ENCODE results near the gene ANXA10.
"Not testable (repeated sequence)": the region's sequence is repeated elsewhere in the genome, so short reads cannot be mapped to it uniquely, and the experiment has no call there.

Gene ANXA10

DNA sequence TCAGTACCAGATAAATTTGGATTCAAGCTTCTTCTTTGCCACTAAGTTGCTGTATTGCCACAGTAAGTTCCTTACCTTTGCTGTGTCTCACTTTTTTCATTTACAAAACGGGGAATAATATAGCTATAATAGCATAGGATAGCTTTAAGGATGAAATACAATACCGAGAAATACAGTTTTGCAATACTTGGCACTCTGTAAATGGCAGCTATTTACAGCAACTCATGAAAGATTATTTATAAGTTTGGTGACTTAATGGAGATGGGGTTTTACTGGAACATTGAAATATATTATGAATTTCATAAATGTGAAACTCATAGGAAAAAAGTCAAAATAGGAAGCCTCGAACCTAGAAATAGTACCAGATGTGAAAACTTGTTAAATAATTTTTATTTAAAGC, 27.6 kb downstream of the ANXA10 start:
- DNase-seq: no peak

DNA sequence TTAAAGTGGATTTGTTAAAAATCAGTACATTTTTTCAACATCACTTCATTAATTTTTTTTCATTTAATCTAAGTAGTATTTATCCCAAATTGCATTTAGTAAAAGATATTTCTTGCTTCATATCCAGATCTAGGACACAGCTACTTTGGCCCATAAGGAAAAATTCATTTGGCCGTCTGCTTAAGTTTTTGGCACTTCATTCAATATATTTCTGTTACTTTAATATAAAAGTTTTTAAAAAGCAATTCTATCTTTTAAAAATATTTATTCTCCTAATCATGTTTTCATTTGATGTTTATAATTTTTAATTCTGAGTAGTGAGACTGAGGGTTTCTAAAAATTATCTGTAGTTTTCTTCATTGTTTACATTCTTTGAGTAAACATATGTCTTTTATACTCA, 28.5 kb downstream of the ANXA10 start:
- DNase-seq: no peak

DNA sequence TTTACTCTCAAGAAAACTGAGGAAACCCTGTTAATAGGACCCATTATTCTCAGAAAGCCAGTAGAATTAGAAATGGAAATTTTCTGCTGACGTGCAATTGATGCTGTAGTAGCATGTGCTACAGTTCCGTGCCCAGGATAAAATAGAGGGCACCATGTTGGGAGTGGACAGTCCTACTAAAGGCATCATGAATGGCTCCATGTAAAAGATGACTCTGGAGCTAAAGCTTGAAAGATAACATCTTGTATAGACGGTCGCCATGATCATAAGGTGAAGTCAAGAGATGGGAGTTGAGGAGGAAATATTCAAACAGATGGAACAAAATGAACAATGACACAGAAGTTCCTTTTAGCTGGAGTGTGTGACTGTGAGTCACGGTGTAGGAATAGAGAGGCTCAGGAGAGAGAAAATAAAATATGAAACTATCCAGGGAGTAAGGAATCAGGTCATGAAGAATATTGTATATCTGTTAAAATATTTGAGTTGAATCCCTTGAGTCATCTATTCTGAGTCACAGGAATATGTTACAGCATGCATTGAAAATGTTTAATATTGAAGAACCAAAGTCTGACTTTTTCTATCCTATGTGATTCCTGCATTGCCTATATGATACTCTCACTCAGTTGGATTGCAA, 31.8 kb downstream of the ANXA10 start:
- no peak for DNase-seq

DNA sequence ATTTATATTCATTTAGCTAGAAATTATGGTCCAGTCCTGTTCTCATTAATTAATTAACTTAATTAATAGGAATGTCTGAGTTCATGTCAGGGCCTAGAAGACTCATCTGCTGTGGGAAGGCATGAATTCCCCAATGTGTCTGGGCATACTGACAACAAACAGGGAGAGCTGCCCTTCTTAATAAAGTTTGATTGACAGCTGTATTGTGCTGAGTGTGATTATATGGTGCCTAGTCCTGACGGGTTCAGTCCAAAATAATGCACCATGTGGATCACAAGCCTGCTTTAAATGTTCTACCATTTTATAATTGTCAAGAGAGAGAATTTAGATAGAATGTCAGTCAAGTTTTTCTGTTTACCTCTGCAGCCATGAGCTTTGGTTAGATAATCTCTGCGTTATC, 34.6 kb downstream of the ANXA10 start:
- DNase-seq: no peak

DNA sequence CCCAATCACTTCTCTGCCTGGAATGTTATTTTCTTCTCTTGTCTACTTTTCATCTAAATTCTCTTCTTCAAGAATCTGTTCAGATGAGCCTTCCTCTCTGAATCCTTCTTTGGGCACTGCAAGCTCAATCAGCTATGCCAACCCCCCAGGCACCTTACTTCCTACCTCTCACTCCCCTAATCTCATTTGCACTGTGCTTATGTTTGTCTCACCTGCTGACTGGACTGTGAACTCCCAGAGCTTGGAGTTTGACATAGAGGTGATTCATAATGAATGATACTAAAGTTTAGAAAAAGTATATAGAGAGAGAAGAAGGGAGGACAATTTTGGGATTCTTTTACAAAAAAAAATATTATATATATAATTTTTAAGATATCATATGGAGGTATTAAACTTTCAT, 36.3 kb downstream of the ANXA10 start:
- DNase-seq: no peak

DNA sequence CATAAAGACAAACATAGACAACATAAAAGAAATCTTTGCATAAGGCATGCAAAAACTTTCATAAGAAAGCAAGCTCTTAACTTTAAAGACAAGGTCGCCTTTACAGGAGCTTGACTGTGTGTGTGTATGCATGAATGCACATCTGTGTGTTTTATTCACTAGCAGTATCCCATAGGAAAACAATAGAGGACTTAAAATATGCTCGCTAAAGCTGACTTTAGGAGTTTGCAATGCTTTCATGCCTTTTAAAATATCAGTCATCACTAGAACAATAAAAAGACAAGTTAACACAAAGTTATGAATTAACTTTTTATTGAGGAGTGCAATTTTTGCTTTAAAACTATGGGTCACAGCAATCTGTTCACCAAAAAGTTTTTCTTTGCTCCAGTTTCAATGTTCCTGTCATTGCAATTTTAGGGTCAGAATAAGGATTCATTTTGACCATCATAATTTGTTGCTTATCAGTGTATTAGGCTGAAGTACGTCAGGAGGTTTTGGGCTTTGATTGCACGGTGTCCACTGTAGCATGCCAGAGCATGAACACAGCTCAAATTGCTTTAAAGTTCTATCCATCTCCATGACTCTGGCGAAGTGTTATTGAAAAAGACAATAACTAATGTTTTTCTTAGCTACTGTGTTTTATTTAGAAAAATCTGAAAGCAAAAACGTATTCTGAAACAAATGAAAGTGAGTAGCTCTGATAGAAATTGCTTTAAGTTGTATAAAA, 36.9 kb downstream of the ANXA10 start:
- DNase-seq: no peak

DNA sequence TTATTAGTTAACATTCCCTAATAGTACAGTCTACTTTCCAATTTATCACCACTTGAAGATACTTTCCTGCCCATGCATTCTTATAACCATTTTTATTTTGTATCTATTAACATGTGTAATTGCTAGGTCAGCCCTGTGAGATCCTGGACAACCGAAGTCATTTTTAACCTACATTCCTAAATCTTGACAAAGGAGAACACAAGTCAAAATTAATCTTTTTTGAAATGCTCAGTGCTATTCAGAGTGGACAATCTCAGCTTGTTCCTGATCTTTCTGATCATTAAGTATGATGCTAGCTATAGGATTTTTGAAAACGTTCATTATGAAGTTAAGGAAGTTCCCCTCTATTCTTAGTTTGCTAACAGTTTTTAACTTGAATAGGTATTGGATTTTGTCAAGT, 37.5 kb downstream of the ANXA10 start:
- DNase-seq: no peak

DNA sequence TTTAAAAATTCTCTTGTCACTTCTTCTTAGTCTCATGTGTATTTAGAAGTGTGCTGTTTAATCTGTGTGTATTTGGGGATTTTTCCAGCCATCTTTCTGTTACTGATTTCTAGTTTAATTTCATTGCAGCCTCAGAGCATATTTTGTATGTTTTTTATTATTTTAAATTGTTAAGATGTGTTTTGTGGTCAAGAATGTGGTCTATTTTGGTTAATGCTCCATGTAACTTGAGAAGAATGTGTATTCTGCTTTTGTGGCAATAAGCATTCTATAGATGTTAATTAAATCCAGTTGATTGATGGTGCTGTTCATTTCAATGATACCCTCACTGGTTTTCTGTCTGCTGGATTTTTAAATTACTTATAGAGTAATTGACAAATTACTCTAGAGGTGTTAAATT, 38.9 kb downstream of the ANXA10 start:
- DNase-seq: no peak

DNA sequence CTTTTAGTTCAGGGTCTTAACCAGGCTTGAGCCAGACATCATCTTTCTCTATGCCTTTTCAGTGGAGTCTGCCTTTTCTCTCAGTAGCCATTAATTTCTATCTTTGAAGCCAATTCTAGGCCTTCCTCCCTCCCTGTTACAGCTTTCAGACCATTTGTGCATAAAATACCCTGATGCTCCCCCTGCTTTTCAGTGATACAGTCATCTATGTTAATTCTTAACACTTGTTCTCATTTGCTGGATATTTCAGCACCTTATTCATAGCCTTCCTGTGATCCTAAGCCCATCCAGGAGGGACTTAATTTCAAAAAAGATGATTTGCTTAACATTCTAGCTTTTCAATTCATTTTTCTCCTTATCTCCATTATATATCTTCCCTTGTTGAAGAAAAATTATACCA, 42.3 kb downstream of the ANXA10 start:
- DNase-seq: no peak

DNA sequence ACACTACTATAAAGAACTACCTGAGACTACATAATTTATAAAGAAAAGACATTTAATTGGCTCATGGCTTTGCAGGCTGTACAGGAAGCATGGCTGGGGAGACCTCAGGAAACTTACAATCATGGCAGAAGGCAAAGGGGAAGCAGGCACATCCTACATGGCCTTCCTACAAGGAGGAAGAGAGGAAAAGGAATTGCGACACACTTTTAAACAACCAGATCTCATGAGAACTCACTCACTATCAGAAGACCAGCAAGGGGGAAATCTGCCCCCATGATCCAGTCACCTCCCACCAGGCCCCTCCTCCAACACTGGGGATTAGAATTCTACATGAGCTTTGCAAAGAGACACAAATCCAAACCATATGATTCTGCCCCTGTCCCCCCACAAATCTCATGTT, 43.5 kb downstream of the ANXA10 start:
- DNase-seq: not testable (repeated sequence)

DNA sequence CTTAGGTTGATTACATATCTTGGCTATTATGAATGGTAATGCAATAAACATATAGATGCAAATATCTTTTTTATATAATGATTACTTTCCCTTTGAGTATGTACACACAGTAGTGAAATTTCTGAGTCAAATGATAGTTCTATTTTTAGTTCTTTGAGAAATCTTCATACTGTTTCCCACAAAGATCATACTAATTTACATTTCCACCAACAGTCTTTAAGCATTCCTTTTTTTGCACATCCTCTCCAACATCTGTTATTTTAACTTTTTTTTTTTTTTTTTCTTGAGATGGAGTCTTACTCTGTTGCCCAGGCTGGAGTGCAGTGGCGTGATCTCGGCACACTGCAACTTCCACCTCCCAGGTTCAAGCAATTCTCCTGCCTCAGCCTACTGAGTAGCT, 45.4 kb downstream of the ANXA10 start:
- DNase-seq: not testable (repeated sequence)

DNA sequence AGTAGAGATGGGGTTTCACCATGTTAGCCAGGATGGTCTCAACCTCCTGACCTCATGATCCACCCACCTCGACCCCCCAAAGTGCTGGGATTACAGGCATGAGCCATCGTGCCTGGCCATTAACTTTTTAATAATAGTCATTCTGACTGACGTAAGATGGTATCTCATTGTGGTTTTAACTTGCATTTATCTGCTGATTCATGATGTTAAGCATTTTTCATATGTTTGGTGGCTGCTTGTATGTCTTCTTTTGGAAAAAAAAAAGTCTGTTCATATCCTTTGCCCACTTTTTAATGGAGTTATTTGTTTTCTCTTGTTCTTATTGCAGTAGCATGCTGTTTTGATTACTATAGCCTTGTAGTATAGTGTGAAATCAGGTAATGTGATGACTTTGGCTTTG, 45.8 kb downstream of the ANXA10 start:
- DNase-seq: no peak

DNA sequence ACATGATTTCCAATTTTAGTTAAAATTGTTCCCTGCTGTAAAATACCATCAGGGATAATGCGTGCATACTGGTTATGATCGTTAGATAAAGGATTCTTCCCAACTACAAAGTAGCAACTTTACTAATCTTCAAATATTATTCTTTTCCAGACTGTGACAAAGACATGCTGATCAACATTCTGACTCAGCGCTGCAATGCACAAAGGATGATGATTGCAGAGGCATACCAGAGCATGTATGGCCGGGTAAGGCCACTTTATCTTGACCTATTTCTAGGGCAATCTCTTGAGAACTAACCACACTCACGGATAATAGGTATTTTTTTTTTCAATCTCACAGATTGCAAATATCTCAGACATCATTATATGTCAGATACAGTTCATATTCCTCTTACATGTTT, 47.0 kb downstream of the ANXA10 start:
- no peak for DNase-seq

DNA sequence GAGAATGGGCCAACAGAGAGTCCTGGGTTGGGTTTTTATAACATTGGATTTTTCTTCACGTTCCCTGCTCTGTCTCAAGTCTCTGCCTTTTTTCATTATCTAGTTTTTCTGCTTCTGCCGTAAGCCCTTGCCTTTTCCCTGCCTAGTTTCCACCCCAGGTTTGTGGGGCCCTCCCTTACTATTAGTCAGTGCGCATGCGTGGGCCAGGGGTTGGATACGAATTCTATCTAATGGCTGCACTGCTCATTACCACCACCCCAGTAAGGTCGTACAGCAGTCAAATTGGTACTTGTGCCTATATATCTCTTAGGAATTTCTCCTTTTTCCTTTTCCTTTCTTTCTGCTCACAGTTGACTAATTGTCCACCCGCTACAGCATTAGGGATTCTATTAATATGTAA, 49.4 kb downstream of the ANXA10 start:
- no peak for DNase-seq

DNA sequence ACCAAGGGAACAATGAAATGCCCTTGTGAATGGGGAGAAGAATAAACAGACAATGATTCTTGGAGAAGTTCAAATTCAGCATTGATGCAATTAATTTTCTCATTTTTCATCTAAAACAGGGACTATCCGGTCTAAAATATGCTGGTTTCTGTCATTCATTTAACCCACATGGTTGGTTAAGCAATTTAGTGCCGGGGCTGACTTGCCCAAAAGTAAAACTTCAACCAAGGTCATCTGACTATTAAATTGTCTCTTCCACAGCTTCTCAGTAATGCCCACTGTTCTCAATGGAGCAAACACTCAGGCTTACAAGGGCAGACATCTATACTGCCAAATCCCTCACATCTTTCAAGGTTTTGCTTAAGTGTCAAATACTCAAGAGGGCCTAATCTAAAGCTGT, 51.3 kb downstream of the ANXA10 start:
- DNase-seq: no peak

DNA sequence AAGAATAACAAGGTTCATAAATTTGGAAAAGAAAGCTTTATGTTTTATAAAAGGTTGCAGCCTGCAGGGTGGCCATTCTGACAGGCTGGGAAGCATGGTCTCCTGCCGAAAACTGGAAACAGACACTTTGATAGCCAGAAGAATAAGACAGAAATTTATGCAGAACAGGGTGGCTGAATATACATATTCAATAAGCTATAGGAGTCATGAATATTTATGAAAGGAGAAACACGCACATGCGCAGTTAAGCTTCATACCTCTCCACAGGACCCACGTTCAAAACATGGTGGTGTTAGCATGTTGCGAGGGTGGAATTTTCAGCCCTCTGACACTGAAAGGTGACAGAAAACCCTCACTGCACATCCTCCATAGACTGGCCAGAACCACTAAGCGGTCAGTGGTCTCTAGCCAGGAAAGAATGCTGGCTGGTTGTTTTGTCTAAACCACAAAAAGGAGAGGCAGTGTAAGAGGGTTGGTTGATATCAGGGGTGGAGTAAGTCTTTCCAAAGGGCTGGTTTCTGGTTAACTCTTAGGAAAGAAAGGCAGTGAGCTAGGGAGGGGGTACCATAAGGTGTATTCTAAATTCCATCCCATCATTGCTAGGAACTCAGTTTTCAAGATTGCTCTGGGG, 58.2 kb downstream of the ANXA10 start:
- no peak for DNase-seq

DNA sequence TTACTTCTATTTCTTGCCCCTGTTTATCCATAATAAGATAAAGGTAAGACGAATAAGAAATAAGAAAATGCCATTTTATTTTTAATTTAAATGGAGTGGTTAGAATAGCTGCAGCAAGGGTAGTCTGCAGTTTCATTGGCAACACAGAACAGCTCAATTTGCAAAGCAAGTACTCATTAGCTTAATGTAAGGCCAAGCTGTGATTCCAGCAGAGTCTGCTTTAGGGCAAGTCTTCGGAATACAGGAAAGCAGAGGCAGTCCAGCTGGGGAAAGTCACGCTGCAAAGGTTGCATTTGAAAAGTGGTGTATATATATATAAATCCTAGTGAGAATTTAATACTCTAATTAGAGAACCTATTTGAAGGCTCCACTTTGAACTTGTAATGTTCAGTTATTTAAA, 59.0 kb downstream of the ANXA10 start:
- no peak for DNase-seq

DNA sequence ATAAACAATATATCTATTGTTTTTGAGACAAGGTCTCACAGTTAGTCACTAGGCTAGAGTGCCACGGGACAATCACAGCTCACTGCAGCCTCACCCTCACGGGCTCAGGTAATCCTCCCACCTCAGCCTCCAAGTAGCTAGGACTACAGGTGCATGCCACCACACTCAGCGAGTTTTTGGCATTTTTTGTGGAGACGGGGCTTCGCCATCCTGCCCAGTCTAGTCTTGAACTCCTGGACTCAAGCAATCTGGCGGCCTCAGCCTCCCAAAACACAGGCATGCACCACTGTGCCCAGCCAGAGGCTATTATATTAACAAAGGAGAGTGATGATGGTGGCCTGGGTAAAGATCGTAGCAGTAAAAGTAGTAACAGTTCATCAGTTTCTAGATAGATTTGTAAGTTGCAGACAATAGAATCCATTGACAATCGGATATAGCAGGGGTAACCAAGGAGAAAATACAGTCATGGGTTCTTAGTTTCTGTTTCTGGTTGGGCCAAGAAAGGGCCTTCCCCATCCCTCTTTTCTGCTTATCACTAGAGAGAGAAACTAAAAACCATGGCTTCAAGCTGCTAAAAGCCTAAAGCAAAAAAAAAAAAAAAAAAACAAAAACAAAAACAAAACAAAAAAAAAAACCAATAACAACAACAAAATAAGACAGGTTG, 60.6 kb downstream of the ANXA10 start:
- DNase-seq: no peak

DNA sequence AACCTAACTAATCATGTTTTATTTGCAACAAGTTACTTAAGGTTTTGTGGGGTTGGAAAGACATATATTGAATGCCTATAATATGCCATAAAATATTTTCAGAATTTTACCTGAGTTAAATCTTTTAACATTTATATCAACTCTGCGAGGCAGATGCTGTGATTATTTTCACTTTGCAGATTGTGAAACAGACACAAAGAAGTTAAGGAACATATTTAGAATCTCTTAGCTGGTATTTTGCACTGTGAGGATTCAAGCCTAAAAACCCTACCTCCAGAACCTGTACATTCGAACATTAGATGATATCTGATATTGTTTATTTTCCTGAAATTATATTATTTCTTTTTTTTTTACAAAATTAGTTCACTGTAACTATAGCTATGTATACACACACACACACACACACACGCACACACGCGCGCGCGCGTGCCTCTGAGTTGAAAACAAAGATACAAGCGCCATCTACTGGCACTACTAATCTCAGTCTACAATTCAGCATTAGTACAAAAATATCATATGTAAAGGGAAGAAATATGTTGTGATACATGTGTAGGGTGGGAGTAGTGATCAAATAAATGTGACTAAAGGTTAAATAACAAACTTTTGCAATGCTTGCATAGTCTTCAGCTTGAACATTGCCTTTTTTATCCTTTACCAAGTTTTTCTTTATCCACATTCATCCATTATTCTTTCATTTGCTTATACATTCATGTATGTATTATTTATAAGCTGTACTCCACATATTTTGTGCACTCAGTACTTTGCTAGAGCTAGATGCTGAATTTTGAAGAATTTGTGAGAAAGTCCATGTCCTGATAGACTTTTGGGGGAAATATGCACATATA, 61.5 kb downstream of the ANXA10 start:
- peak; percentile 51 to 52 for DNase-seq

DNA sequence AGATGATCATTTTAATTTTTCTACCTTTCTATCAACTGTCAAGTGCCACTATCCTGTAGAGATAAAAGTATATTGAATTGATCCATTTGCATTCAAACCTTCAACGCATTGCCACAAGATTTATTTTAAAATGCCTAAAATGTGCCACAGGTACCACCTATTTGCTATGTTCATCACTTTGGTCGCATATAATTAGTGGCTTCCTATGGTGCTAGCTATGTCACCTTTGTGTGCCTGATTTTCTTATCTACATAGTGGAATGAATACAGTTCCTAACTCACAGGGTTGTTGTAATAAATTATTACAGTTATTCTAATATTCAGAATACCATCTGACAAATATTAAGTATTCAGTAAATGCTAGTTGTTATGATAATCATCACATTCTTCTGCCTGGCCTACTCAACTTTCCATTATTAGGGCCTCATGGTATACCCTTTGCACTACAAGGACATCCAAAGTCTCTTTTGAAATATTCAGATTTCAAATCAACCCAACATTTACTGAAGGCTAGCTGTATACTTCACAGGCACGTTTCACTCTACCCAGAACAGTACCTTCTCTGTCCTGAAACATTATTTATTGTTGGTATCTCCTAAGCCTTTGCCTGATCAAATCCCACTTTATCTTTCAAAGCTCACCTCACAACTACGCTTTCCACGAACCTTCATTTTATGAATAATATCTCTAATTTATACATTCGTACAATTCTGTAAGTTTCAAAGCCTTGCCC, 62.4 kb downstream of the ANXA10 start:
- DNase-seq: no peak

DNA sequence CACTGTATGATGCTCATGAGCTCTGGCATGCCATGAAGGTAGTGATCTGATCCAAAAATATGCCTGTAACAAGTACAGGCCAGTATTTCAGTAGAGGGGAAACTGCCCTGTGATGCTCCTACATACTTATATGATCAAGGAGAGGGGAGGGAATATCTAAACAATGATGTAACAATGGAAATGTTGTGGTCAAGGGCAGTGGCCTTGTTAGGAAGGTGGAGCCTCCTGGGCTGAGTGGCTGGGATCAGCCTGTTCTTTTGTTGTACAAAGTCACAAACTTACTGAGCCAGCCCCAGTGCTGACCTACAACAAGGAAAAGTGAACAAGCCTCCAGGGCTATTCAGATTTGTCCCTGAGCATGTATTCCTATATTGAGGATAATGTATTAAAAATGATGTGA, 70.3 kb downstream of the ANXA10 start:
- no peak for DNase-seq

DNA sequence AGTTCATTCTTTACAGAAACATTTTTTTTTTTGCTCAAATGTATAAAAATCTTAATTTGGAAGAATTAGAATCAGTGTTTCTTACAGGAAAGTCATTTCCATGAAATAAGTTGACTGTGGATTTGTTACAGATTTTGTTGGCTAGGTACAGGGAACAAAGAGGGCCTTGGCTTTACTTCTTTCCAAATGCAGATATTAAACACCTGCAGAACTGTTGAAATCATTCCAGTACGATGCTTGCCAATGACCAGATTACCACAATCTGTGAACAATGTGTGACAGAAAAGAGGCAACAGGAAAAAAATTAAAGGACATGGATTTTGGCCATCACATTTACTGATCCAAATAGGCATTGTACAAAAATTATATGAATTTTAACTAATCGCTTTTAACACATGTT, 70.8 kb downstream of the ANXA10 start:
- DNase-seq: no peak
